Small intestine (tissue), 7 donors: ENCODE data around the gene C5orf47. TPM values are rescaled to one million over a fixed set of nuclear protein-coding genes. Genes with fewer than 3 reads are reported as not detected.

Experiments used
- DNase-seq, 2 donors: peaks; one replicate each; pipeline versions ENCODE4 v3.0.0 to v3.0.0-alpha.2; 2013
- FAIRE-seq: peaks from 2 replicates; lab custom pipeline; 2012; peaks lifted over from hg19 to GRCh38; lab: Jason Lieb, UNC
- H3K27ac ChIP-seq, 3 donors: one replicate each; pipeline ENCODE4 v1.5.1; 2013; ENCODE audit warnings: low read length in 2 of 3, mild to moderate bottlenecking in 2 of 3, control low read depth in 1 of 3, inconsistent platforms in 1 of 3, low read depth in 1 of 3, moderate library complexity in 1 of 3
- H3K27me3 ChIP-seq, 3 donors: one replicate each; pipeline ENCODE4 v1.6.1; 2013; ENCODE audit warnings: low read length in 3 of 3, inconsistent platforms in 1 of 3; ENCODE audit not compliant: control insufficient read depth in 3 of 3, insufficient read depth in 3 of 3
- H3K36me3 ChIP-seq, 3 donors: one replicate each; pipeline ENCODE4 v1.6.1; 2013; ENCODE audit warnings: low read length in 3 of 3, inconsistent platforms in 1 of 3, low read depth in 1 of 3, mild to moderate bottlenecking in 1 of 3, moderate library complexity in 1 of 3; ENCODE audit not compliant: control insufficient read depth in 3 of 3, insufficient read depth in 2 of 3
- H3K4me1 ChIP-seq, 3 donors: one replicate each; pipeline ENCODE4 v1.6.1; 2013; ENCODE audit warnings: low read length in 2 of 3, inconsistent platforms in 1 of 3, low read depth in 1 of 3, mild to moderate bottlenecking in 1 of 3, moderate library complexity in 1 of 3; ENCODE audit not compliant: control insufficient read depth in 3 of 3, insufficient read depth in 2 of 3
- H3K4me3 ChIP-seq, 3 donors: one replicate each; pipeline ENCODE4 v1.5.1; 2013; ENCODE audit warnings: low read length in 3 of 3, control low read depth in 1 of 3, inconsistent platforms in 1 of 3, low read depth in 1 of 3, mild to moderate bottlenecking in 1 of 3, moderate library complexity in 1 of 3
- H3K9me3 ChIP-seq, 2 donors: one replicate each; pipeline ENCODE4 v1.6.1; 2013; ENCODE audit warnings: low read depth in 1 of 2, low read length in 1 of 2; ENCODE audit not compliant: control insufficient read depth in 2 of 2, insufficient read depth in 1 of 2
- WGBS, 3 donors: extraction: QIAGEN DNeasy Blood & Tissue Kit; methylation state at CpG; one replicate each; pipeline ENCODE4 v1.1.7; 2013; 5-methylcytosine and 5-hydroxymethylcytosine counted together
- polyA plus RNA-seq, 4 donors: library from polyadenylated mRNA; stranded (reverse) in 3 of 4; unstranded in 1 of 4; fragments of 200-250 nt in 3 of 4; fragments of 120-200 nt in 1 of 4; gene quantifications; one replicate each; pipeline versions ENCODE4 v1.2.1 to v1.2.3, GENCODE V29; 2013
- donor health status: healthy with polysubstance abuse.
- donor health status: control.
- donor health status: control.
- donor health status: Bipolar disorder and iron deficiency.
- donor health status: healthy.

Gene C5orf47
- polyA plus RNA-seq, 4 donors = 0.06 TPM; not detected in 3

DNA sequence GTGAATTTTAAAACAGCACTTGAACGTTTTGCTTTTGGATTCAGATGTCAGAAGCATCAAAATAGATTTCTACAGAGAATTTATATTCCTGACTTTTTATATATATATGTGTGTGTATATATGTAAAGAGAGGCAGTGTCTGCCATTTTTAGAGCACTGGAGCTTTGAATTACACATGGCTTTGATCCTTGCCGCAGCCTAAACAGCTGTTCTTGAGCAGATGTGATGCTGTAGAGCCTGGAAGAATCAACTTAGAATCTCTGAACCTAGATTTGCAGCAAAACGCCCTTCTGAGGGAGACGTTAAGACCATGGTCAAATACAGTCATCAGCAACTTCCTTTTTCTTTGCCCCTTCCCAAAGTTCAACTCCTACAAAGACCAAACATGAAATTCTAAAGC lies 21.7 kb upstream of the C5orf47 start:
- DNase-seq (no peak), FAIRE-seq (no peak)
- H3K9me3 ChIP-seq = peaks cover 0 to 3% of the 10 kb centered on the region in 2 donors
- no peak overlapping the region for H3K4me3 ChIP-seq
- H3K27me3 ChIP-seq = no peaks in the 10 kb centered on the region
- H3K4me1 ChIP-seq = peaks cover 0 to 12% (median 0%) of the 10 kb centered on the region in 3 donors
- H3K27ac ChIP-seq = no peak overlapping the region
- peaks cover 1 to 2% (median 2%) of the 10 kb centered on the region in 3 donors for H3K36me3 ChIP-seq
- WGBS, 3 donors = 55 to 74% (median 72%) methylated on average over 4 of the region's 4 CpGs

DNA sequence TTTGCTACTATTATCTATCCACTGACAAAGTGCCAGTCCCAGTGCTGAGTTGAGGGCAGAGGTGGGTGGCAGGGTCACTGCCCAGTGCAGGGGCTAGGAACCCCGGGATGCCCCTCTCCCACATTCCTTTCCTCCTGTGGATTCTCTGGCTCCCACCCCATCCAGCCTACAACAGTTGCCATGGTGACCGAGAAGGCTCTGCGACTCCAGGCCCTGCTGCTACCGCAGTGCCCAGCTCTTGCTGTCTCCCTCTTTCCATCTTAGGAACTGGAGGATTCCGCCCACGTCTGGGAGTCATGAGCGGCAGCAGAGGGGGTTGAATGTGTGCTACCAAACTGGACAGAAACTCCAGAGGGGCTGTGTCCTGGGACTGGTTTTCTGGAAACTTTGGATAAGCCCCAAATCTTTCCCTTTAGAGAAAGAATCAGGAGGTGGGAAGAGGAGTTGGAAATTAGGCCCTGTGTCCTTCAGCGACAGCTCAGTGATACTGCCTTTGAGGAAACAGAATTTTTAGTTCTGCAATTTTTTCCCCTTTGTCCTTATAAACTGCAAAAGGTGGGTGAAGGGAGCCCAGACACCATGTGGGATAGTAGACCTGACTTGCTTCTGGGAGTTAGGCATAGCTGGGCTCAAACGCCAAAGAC lies 20.7 kb upstream of the C5orf47 start:
- no peak overlapping the region for H3K4me3 ChIP-seq
- H3K9me3 ChIP-seq = peaks cover 0 to 3% of the 10 kb centered on the region in 2 donors
- H3K36me3 ChIP-seq = no peaks in the 10 kb centered on the region
- peaks cover 0 to 19% (median 0%) of the 10 kb centered on the region in 3 donors for H3K4me1 ChIP-seq
- WGBS, 3 donors = 76 to 88% (median 85%) methylated on average over 9 of the region's 9 CpGs
- no peak overlapping the region for H3K27ac ChIP-seq
- DNase-seq (no peak), FAIRE-seq (no peak)
- no peaks in the 10 kb centered on the region for H3K27me3 ChIP-seq

DNA sequence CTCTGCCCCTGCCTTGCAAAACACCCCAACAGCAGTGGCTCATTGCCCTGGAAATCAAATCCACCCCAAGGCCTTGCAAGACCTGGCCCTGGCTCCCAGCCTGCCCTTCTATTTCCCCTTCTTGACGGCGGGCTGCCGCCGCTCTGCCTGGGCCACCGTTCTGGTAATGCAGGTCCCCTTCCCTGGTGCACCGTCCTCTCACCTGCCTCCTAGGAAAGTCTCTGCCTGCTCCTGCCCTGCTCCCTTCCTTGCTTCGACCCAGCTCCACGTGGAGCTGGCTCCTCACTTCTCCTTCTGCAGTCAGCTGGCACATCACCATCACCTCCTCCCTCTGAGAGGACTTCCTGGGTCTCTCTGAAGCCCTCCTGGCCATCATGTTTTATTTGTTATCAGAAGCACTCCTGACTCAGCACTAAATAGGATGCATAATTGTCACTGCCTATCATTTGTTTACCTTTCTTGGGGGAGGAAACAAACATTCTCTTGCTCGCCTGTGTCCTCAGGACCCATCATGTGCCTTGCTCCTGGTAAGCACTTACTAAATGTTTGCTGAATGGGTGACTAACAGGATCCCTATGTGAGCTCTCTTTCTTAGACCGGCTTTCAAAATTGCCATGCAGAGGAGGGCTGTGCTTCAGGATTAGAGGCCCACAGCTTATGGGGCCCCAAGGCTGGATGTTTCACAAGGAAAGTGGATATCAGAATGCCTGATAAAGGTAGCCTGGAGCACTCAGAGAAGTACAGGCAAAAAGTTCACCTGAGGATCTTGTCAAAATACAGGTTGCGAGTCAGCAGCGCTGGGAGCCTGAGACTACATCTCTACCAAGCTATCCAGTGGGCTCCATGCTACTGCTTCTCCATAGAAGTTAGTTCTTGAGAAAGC lies 19.6 kb upstream of the C5orf47 start:
- H3K27me3 ChIP-seq = no peaks in the 10 kb centered on the region
- H3K4me1 ChIP-seq = peaks cover 0 to 29% (median 0%) of the 10 kb centered on the region in 3 donors
- H3K27ac ChIP-seq = no peak overlapping the region
- 79 to 83% (median 81%) methylated on average over 12 of the region's 12 CpGs for WGBS, 3 donors
- no peaks in the 10 kb centered on the region for H3K36me3 ChIP-seq
- H3K9me3 ChIP-seq = peaks cover 0 to 3% of the 10 kb centered on the region in 2 donors
- DNase-seq = no peak
- no peak overlapping the region for H3K4me3 ChIP-seq
- no peak for FAIRE-seq

DNA sequence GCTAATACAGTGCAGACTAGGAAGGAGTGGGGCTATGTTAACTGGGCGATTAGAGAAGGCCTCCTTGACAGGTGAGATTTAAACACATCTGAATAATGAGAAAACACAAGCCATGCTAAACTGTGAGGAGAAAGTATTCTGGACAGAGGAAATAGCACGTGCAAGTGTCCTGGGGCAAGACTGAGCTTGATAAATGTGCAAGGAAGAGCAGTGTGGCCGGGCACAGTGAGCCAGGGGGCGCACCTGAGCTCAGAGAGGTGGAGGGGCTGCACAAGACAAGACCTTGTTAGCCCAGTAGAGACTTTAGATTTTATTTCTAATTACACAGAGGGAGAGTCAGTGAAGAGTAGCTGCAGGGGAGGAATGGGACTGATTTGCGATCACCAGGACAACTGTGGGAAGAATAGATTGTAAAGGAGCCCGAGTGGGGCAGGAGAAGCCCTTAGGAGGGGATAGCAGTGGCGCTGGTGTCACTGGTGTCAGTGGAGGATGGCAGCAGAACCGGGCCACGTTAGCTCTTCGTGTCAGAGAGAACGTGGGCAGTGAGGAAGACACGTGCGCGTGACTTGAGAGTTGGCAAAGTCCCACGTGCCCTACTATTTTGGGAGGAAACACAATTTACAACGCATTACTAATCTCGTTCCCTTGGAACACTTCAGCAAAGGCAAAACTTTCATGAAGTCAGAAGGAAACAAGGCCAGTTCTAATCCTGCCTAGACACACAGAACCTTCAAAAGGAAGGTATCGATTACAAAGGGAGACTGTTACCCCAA lies 17.9 kb upstream of the C5orf47 start:
- Histone ChIP-seq H3K9me3 (peaks cover 0 to 3% of the 10 kb centered on the region in 2 donors), H3K4me3 (no peak overlapping the region), H3K27me3 (no peaks in the 10 kb centered on the region), H3K36me3 (no peaks in the 10 kb centered on the region), H3K27ac (no peak overlapping the region), H3K4me1 (peaks cover 0 to 30% (median 3%) of the 10 kb centered on the region in 3 donors)
- DNase-seq = no peak
- WGBS, 3 donors = 86 to 88% (median 88%) methylated on average over 18 of the region's 18 CpGs
- FAIRE-seq = no peak

DNA sequence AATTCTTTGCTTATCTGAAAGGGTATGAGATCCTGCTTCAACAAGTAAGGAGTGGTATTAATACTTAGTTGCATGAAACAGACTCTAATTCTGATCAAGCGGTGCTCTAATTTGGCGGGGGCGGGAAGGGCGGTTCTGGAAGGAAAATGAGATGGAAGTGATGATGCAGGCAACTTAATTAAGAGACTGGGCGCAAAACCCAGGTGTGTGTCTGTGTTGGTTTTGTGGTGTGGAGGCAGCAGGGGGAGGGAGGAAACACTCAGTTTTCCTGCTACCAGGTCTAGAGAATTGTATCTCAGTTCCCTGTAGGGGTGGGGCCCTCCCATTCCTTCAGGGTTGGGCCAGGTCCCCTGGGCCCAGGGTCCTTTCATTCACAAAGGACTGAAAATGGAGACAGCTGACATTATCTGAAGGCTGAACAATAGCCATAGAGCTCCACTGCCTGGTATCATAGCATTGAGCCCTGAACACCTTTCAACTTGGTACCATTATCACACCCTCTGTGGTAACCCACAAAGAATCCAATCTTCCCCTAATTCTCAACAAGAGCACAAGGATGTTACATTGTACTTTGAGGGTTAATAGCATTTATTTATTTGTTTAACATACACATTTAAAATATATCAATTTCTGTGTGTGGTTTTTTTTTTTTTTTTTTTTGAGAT lies 17.2 kb upstream of the C5orf47 start:
- no peak overlapping the region for H3K4me3 ChIP-seq
- FAIRE-seq = no peak
- 90 to 95% (median 91%) methylated on average over 5 of the region's 5 CpGs for WGBS, 3 donors

DNA sequence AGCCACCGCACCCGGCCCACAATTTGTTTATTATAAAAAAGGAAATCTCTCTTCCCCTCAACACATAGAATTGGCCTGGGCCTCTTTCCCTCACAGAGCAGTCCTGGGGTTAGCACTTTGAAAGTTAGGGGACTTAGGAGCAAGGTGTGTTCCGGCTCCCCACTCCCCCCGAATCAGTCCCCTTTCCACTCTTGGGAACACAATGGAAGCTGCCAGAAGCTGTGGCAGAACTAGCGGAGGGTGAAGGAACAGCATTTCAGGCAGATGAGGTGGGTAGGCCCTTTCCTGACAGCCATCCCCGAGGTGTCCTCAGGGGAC lies 16.4 kb upstream of the C5orf47 start:
- H3K4me1 ChIP-seq = peaks cover 0 to 30% (median 3%) of the 10 kb centered on the region in 3 donors
- H3K36me3 ChIP-seq = no peaks in the 10 kb centered on the region
- H3K27me3 ChIP-seq = no peaks in the 10 kb centered on the region
- H3K9me3 ChIP-seq = peaks cover 0 to 3% of the 10 kb centered on the region in 2 donors
- FAIRE-seq (no peak), DNase-seq (no peak)
- 71 to 77% (median 72%) methylated on average over 6 of the region's 6 CpGs for WGBS, 3 donors
- peak overlapping the region in 1 of 3 donors; percentile 54 for H3K4me3 ChIP-seq
- H3K27ac ChIP-seq = no peak overlapping the region

More for the DNA sequence above, 17.2 kb upstream of the C5orf47 start:
- H3K27ac ChIP-seq = no peak overlapping the region
- H3K36me3 ChIP-seq = no peaks in the 10 kb centered on the region
- no peaks in the 10 kb centered on the region for H3K27me3 ChIP-seq
- peaks cover 0 to 3% of the 10 kb centered on the region in 2 donors for H3K9me3 ChIP-seq
- no peak for DNase-seq
- peaks cover 0 to 30% (median 3%) of the 10 kb centered on the region in 3 donors for H3K4me1 ChIP-seq

DNA sequence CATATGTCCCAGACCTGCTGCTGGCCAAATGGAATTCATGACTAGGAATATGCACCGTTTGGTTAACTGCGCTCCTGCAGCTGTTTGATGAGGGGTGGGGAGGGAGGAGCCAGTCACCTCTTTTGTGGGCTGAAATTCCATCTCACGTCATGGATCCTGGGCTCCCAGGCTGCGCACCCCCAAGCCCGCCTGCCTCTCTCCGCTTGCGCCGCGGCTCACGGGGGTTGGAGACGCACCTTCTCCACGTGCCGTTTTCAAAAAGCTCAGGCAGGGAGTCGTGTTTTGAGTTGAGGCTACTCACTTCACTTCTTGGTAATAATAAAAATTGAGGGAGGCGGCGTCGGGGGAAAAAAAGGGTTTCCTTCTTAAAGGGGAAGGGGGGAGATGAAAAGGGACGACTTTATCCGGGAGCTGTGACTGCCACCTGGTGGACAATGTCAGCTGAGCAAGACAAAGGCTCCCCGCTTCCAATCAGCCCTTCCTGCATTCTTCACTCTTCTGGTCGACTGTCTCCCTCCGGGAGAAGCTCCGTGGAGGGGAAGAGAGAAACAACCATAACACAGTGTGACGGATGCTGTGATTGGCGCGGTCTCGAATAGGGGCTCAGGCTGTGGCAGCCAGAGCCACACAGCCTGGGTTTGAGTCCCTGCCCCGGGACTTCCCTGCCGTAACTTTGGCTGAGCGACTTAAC lies 15.9 kb upstream of the C5orf47 start:
- FAIRE-seq (no peak), DNase-seq (peak; percentile 80 to 95)
- Histone ChIP-seq H3K9me3 (peaks cover 0 to 3% of the 10 kb centered on the region in 2 donors), H3K27me3 (no peaks in the 10 kb centered on the region), H3K4me1 (peaks cover 0 to 30% (median 3%) of the 10 kb centered on the region in 3 donors), H3K27ac (peak overlapping the region in 1 of 3 donors; percentile 89), H3K4me3 (peak overlapping the region in 2 of 3 donors; percentile 42 to 54), H3K36me3 (no peaks in the 10 kb centered on the region)
- 5 to 8% (median 7%) methylated on average over 30 of the region's 30 CpGs for WGBS, 3 donors
